ENCODE data around the gene ABCA5.

- TF ChIP-seq POLR2A (IDR thresholded peaks at IDR 0.05) = no peak
- TF ChIP-seq CTCF (IDR thresholded peaks at IDR 0.05) = no peak
Measured at GRCh38 chr17:69356625-69357024, 29.7 kb upstream of the ABCA5 start.
